ENCODE measurements around the gene PRMT6.
"Not testable (repeated sequence)": the region's sequence is repeated elsewhere in the genome, so short reads cannot be mapped to it uniquely, and the experiment has no call there.

Gene PRMT6

DNA sequence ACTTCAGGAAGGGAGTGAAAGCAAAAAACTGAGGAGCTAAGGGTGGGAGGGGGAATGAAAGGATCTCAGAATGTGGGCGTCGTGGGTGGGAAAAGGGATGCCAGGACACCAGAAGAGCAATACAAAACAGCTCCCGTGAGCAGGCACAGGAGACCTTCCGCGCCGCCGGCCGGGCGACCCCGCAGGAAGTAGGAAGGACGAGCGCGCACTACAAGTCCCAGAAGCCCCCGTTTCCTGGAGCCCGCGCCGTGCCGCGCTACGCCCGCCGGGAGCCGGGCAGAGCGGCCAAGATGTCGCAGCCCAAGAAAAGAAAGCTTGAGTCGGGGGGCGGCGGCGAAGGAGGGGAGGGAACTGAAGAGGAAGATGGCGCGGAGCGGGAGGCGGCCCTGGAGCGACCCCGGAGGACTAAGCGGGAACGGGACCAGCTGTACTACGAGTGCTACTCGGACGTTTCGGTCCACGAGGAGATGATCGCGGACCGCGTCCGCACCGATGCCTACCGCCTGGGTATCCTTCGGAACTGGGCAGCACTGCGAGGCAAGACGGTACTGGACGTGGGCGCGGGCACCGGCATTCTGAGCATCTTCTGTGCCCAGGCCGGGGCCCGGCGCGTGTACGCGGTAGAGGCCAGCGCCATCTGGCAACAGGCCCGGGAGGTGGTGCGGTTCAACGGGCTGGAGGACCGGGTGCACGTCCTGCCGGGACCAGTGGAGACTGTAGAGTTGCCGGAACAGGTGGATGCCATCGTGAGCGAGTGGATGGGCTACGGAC lies at the start of gene PRMT6:
Gene PRMT6, plus strand, starts transcription at position 249 of the 771 bp plus-strand sequence. Its CDS starts 42 bp downstream, at position 291.
- DNase-seq, result peak; percentile 91

DNA sequence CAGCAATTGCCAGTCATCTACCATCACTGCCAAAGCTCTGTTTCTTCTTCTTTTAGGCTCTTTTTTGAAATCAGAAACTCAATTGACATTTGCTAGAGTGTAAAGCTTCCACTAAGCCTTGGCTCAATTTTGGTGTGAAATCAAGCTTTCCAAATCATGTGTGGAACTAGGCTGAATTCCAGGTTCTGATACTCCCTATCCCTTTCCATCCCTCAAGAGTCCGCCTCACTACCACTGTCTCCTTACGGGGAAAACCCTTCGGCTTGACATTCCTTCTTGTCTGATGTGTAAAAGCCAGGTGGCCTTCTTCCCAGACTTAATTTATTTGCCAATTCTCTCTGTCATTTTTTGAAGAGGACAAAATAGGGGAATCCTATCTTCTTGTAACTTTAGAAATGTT lies 47.2 kb upstream of the PRMT6 start:
- no peak for DNase-seq

DNA sequence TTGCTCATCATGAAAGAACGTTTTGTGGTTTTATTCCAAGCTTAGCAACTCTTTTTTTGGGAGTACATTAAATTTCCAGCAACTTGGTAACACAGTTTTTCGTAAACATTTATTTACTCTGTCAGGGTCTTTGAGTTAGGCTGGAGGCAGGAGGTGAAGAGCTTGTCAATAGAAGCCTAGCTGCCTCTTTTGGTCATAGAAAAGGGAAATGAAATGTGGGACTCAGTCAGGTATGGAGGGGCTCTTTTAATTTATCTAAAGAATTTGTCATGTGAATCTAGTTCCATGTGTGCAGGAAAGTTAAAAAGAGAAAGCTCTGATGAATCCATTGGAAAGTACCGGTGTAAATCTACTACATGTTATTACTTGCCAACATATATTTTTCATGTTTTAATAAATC lies 45.9 kb upstream of the PRMT6 start:
- DNase-seq, result no peak

DNA sequence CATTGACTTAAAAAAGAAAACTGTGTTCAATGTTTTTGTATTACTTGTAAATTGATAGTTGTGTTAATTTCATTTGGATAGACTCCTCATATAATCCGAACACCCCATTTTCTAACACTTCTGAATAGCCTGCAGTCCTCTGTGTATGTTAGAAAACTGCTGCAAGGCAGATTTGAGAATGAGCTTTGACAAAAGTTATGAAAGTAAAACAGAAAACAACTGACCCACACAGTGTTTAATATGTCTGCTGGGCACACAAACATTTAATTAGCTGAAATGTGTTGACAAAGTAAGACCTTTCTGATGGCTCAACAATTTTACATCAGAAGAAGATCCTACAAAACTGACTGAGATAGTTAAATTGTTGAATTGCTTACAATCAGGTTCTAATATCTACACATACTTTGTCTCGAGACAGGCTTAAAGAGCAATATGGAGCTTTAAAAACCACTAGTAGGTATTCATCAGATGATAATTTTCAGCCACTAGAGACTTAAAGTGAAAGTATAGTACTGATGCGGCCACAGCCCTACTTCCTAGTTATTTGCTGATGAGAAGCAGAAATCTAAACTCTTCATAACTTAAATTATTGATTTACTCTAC lies 40.0 kb upstream of the PRMT6 start:
- no peak for DNase-seq

DNA sequence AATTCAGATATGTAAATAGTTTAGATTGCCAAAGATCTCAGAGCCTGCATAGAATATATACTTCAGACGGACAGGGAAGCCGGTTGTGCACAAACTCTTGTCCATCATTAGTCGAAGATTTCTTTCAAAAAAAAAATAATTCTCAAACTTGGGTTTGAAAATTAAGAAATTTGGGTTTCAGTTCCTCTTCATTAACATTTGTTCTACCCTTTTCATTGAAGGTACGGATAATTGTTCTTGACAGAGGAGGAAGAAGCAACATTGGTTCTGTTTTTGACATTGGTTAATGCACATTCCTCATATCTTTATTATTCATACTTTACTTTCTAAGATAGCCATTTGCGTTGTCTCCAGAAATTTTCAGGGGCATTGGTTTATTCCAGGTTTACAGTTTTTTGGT lies 38.0 kb upstream of the PRMT6 start:
- no peak for DNase-seq

DNA sequence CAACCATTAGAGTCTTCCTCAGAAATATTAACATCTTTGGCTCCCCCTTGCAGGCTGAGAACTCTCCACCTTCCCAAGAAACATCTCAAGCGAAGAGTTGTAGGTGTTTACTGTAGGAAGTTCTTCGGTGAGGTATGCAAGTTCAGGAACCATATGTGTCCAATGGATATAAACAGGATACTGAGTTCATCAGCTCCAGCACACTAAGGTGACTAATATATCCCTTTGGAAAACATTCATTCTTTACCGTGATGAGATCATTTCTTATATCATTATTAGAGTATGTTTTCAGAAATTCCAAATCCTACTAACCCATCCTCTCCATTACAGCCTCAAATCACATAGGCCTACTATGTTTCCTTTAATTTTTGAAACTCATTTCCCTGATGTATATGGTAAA lies 37.3 kb upstream of the PRMT6 start:
- no peak for DNase-seq

DNA sequence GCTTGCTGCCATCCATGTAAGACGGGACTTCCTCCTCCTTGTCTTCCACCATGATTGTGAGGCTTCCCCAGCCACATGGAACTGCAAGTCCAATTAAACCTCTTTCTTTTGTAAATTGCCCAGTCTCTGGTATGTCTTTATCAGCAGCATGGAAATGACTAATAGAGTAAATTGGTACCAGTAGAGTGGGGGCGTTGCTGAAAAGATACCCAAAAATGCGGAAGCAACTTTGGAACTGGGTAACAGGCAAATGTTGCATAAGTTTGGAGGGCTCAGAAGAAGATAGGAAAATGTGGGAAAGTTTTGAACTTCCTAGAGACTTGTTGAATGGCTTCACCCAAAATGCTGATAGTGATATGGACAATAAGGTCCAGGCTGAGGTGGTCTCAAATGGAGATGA lies 17.6 kb upstream of the PRMT6 start:
- DNase-seq, result not testable (repeated sequence)

DNA sequence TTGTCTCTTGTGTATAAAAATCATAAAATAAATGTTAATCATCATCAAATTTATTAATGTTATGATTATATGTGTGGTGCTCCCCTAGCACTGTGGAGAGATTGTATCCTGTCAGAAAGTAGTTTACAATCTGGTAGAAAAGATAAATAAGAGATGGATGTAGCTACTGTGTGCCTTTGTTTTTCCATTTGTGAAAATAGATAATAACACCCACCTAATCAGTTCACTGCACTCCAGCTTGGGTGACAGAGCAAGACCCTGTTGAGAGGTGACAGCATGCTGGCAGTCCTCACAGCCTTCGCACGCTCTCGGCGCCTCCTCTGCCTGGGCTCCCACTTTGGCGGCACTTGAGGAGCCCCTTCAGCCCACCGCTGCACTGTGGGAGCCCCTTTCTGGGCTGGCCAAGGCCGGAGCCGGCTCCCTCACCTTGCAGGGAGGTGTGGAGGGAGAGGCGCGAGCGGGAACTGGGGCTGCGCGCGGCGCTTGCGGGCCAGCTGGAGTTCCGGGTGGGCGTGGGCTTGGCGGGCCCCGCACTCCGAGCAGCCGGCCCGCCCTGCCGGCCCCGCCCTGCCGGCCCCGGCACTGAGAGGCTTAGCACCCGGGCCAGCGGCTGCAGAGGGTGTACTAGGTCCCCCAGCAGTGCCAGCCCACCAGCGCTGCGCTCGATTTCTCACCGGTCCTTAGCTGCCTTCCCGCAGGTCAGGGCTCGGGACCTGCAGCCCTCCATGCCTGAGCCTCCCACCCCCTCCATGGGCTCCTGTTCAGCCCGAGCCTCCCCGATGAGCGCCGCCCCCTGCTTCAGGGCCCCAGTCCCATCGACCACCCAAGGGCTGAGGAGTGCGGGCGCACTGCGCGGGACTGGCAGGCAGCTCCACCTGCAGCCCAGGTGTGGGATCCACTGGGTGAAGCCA lies 11.9 kb upstream of the PRMT6 start:
- not testable (repeated sequence) for DNase-seq

DNA sequence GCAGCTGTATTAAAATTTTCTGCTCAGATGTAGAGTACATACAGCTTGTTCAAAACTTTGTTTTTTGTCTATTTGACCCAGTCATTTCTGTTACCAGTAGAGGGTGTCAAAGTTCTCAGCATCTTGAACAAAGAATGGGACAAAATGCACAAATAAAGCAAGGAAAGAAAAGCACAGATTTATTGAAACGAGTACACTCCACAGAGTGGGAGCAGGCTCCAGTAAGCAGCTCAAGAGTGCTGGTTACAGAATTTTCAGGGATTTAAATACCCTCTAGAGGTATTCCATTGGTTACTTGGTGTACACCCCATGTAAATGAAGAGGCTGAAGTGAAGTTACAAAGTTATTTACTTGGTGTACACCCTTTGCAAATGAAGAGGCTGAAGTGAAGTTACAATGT lies 8.9 kb upstream of the PRMT6 start:
- DNase-seq, result no peak

DNA sequence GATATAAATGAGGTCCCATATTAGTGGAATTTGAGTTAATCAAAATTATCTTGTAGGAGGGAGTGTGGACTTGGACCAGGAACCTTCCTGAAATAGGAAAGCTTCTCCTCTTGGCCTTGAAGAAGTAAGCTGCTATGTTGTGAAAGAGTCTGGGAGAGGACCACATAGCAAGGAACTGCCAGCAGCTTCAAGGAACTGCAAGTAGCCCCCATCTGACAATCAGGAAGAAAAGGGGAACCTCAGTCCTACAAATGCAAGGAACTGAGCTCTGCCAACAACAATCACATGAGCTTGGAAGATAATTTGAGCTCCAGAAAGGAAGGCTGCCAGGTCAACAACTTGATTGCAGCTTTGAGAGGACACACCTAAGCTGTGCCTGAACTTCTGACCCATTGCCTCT lies 8.2 kb upstream of the PRMT6 start:
- DNase-seq, result no peak

DNA sequence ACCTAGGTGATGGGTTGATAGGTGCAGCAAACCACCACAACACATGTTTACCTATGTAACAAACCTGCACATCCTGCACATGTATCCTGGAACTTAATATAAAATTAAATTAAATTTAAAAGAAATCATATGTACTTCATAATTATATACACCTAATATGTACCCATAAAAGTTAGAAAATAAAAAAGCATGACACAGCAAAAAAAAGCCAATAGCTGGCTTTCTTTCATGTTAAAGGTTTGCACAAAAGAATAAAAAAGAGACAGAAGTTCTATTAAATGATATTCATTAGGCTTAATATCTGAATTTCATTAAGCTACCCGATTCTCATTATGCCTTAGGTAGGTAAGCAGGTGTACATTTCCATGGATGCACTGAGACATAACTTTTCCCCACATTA lies 5.2 kb upstream of the PRMT6 start:
- no peak for DNase-seq

DNA sequence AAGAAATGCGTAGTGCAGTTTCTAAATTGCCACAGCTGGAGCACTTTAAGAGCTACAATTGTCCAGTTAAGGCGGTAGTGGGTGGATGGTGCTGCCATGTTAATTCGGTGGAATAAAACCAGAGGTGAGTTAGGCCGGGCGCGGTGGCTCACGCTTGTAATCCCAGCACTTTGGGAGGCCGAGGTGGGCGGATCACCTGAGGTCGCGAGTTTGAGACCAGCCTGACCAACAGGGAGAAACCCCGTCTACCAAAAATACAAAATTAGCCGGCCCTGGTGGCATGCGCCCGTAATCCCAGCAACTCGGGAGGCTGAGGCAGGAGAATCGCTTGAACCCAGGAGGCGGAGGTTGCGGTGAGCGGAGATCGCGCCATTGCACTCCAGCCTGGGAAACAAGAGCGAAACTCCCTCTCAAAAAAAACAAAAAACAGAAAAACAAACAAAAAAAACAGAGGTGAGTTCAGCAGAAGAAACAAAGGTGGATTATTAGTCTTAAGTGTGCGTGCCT lies 502 bp upstream of the PRMT6 start:
- not testable (repeated sequence) for DNase-seq

DNA sequence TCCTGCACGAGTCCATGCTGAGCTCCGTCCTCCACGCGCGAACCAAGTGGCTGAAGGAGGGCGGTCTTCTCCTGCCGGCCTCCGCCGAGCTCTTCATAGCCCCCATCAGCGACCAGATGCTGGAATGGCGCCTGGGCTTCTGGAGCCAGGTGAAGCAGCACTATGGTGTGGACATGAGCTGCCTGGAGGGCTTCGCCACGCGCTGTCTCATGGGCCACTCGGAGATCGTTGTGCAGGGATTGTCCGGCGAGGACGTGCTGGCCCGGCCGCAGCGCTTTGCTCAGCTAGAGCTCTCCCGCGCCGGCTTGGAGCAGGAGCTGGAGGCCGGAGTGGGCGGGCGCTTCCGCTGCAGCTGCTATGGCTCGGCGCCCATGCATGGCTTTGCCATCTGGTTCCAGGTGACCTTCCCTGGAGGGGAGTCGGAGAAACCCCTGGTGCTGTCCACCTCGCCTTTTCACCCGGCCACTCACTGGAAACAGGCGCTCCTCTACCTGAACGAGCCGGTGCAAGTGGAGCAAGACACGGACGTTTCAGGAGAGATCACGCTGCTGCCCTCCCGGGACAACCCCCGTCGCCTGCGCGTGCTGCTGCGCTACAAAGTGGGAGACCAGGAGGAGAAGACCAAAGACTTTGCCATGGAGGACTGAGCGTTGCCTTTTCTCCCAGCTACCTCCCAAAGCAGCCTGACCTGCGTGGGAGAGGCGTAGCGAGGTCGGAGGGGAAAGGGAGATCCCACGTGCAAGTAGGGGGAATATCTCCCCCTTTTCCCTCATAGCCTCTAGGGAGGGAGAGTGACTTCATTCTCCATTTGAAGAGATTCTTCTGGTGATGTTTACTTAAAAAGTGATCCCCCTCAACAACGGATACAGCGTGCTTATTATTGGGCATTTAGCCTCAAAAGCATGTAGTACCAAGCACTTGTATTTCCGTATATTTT lies 991 bp downstream of the PRMT6 start:
- peak; percentile 67 for DNase-seq

DNA sequence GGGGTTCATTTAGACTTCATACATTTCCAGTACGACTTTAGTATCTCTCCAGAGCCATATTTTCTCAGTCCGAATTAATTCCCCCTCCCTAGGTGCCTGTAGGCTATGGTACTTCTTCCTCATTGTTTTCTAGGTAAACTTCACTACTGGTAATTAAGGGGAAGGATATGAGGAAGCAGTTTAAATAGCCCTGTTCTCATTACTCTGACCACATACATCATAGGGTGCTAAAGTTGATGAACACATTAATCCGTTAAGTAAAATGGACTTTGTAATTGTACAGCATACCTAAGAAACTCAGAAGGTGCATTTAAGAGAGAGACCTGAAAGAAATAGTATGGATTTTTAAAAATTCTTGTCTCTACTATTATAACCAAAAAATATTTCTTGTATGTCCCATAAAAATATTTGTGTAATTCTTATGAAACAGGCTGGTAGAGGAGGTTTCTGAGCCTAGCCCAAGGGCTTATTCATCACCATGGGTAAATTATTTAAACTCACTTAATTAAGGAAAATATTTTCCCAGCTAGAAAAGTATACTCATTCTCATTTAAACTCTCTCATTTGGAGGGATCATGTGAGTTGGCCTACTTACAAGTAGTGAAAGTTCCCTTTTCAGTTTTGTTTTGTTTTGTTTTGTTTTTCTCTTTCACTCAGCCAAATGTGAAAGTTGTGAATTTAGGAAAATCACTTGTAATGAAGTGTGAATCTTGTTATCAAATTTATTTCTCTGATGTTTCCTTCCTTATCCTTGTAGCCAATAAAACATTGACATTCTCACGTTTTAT lies 2.0 kb downstream of the PRMT6 start:
- no peak for DNase-seq

DNA sequence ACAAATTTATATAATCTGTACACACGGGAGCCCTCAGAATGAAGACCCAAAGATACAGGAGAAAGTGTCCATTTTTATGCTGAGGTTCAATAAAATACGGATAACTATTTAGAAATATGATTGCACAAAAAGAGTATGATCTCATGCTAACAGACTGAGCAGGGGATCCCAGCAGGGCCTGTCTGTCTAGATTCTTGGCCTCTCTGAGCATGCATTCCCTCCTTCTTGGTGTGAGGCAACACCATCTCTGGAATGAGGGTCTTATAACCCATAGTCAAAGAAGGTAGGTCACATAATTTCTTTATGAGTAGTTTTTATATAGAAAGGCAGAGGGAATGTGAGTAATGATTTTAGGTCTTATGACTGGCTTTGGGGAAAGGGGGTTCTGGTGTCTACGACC lies 5.4 kb downstream of the PRMT6 start:
- no peak for DNase-seq

DNA sequence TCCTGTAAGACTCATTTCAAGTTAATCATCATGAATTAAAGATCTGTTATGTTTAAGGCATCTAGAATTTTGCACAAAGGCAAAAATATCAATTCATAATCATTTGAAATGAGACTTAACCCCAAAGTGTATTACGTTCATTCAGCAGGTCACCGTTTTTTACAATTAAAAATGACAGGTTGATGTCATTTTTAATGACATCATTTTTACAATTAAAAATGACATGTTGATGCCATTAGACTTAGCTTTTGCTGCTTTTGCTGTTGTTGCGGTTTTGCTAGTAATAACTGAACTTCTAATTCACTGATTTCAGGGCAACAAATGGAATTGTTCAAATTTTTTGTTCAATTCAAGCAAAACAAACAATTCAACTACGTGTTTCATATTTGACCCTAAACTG lies 17.0 kb downstream of the PRMT6 start:
- DNase-seq, result no peak

DNA sequence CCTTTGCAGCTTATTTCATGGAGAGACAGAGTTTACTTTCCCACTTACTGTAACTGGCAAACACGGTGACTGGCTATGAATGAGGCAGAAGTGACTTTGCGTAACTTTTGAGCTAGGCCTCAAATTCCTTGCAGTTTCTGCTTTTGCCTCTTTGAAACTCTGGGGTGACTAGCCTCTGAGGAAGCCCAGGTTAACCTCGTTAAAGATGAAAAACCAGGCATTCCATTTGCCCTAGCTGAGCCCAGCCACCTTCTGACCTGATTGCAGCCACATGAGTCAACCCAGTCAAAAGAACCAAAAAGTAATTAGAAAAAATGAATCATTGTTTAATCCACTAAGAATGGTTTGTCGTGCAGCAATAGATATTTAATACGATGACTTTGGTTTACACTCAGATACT lies 20.4 kb downstream of the PRMT6 start:
- no peak for DNase-seq

DNA sequence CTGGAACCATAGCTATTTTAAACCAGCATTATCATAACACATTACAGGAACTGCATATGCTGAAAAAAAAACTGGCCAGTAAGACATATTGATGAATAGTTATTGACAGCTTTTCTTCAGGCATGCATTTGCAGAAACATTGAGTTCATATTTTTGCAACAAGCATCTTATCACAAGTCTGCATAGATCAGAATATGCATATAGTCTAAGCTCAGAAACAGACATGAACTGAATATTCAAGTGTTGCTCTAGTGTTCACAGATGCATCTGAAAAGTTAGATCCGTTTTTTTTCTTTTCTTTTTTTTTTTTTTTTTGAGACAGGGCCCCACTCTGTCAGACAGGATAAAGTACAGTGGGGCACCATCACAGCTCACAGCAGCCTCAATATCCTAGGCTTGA lies 22.8 kb downstream of the PRMT6 start:
- no peak for DNase-seq

DNA sequence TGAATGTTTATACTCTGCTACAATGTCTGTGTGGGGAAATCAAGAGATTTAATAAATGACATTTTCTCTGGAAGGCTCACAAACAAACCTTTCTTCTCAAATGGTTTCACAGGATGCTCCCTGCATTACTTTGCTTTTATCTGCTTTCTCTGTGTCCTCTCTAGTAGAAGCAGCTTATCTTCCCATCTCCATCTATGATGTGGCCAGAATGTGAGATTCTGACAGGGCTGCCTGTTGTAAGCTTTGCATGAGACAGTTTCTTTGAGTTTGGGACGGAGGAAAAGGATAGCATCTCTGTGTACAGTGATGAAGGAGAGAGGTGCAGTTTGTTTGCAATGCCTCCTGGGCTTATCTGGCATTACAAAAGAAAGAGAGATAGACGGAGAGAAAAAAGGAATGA lies 24.6 kb downstream of the PRMT6 start:
- DNase-seq, result no peak

DNA sequence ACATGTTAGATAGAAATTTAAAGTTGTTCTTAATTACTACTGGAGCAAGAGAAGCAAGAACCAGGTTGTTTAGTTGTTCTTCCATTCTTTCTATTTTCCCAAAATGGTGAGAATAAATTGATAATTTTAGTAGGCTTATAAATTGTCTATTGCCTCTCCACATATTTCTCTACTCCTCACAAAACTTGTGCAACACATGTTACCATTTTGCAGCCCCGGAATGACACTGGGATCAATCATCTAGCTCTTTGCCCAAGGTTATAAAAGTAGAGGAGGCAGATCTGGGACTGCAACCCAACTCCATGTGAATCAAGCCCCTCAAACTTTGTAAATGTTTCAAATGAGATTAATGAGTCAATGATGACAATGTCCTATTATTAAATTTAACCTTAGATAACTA lies 34.9 kb downstream of the PRMT6 start:
- no peak for DNase-seq

DNA sequence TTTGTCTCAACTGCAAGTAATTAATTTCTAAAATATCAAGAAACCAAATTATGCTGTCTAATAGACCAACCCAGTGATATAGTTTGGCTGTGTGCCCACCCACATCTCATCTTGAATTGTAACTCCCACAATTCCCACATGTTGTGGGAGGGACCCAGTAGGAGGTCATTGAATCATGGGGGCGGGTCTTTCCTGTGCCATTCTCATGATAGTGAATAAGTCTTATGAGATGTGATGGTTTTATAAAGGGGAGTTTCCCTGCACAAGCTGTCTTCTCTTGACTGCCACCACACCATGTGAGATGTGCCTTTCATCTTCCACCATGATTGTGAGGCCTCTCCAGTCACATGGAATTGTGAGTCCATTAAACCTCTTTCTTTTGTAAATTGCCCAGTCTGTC lies 36.9 kb downstream of the PRMT6 start:
- DNase-seq, result not testable (repeated sequence)

DNA sequence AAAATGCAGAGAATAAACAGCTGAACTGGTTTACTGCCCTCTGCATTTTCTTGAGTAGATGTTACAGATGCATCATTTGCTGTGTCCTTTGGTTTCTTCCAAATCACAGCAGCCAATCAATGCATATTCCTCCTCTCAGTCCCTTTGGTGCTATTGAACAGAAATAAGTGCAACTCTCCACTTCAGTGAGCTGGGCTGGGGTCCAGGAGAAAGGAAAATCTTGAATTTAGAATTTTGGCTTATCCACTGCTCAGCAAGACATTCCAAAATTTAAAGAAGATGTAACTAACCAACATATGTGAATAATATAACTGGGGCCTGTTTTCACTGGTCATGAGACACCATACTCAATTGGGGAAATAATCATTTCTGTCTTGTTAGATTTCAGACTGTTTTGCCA lies 39.2 kb downstream of the PRMT6 start:
- no peak for DNase-seq
